Fibroblast of peridontal ligament (primary cell): ENCODE data around the gene TMEM236.

Experiments used
- DNase-seq: peaks from one replicate; pipeline ENCODE4 v3.0.0-alpha.2; 2010; ENCODE audit errors: extremely low read depth

The TMEM236 gene

DNA sequence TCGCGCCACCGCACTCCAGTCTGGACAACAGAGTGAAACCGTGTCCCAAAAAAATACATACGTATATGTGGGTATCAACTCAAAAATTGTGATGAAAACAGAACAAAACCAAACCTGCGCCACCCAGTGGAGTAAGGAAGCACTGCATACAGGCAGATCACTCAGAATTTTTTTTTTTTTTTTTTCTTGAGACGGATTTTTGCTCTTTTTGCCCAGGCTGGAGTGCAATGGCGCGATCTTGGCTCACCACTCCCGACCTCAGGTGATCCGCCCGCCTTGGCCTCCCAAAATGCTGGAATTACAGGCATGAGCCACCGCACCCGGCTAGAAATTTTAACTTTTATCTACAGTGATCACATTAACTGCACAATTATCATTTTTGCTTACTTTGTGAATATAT is 9.1 kb upstream of the TMEM236 start:
- DNase-seq: peak; percentile 78

DNA sequence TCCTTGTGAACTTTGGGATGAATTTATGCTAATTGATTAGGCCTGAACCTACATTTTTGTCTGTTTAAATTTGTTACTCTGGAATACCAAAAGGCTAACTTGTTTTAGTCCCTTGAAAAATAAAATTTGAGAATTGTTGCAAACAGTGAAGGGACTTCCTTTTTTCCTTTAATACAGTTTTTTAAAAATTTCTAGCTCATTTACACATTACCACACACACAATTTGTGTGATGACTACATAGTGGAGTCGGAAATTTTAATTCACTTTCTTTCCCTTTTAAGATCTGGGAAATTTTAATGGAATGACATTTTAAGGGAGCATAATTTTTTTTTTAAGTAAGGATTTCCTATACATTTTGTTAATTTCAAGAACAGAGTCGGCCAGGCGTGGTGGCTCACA is 8.6 kb upstream of the TMEM236 start:
- DNase-seq: no peak

DNA sequence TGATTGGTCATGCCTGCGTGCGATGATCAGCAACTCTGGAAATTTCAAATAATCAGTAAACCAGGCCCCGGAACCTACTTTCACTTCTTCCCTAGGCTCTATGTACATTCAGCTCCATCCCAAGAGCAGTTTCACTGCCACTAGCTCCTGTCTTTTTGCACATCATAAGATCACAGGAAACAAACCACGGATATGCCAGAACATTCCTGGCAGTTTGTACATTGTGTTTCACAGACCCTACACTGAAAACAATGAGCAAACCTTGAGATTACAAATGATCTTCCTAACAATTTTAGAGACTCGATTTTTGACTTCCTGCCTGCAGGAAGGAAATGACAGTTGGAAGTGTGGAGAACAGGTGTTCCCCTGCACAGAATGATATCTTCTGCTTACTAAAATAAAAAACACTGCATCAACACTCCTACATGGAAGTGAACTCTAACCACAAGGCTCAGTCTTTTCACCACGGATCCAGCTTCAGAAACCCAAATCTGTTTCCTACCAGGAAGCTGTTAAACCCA is 7.6 kb upstream of the TMEM236 start:
- DNase-seq: no peak

DNA sequence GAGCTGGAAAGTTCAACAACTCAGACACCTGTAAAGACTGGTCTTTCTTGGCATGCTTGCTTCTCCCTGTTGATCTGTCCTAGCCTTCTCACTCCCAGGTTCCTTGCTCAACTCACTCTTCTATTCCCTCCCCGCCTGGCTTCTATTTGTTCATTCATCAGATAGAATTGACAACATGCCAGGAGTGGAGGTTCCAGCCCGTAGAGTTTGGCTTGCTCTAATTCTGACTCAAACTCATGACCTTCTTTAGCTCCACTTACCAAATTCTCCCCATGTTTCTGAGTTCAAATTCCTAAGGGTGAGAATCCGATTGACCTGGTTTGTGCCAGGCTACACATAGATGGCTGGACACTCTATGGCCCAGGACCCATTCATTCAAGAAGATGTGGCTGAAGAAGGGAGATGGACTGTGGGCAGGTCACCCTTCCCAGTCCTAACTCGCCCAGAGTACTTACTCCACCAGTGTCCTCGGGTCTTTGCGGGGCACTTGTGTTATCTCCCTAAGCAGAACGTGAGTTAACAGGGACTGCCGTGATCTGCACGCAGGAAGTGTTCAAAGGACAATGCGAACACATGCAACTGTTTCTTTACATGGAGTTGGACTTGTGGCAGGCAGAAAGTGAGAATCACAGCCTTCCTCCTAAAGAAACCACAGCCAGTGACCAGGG is 4.0 kb upstream of the TMEM236 start:
- DNase-seq: peak; percentile 47

DNA sequence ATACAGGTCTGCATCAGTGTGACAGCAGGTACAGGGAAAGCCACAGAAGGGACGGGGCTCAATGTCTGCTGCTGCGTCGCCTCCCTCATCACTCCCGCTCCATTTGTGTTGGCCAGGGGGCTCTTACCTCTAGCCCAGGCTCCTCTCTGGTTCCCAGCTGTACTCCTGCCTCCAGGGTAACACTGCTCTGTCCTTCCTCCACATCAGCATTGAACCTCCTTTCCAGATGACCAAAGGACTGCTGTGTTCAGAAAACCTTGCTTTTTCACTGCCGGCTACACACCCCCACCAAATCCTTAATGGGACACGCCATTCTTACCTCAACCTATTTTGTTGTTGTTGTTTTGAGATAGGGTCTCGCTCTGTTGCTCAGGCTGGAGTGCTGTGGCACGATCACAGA is 2.1 kb upstream of the TMEM236 start:
- DNase-seq: no peak

DNA sequence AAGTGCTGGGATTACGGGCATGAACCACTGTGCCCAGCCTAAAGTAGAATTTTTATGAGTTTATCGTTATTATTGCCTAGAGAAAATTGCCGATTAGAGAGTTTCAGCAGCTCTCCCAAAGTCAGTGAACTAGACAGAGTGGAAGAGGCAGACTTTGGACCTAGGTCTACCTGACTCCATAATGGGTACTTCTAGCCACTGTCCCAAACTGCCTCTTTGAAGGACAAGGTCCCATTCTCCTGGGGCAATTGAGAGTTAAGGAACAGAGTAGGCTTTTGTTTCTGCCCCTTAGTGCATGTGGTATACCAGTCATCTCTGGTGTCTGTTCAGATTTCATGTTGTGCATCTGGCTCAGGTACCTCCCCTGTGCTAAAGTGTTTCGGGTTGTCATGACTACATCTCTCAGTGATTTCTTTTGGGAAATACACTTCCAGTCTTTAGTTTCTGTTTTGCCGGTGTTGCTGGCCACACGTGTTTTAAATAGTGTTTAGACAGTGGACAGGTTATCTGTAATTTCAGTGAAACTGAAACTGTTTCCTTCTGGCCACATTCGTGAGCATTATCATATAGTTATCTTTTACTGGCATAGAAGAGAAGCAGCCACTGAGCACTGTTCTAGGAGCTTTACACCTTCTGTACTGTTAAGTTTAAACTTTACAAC is 4.7 kb downstream of the TMEM236 start:
- DNase-seq: peak; percentile 38

DNA sequence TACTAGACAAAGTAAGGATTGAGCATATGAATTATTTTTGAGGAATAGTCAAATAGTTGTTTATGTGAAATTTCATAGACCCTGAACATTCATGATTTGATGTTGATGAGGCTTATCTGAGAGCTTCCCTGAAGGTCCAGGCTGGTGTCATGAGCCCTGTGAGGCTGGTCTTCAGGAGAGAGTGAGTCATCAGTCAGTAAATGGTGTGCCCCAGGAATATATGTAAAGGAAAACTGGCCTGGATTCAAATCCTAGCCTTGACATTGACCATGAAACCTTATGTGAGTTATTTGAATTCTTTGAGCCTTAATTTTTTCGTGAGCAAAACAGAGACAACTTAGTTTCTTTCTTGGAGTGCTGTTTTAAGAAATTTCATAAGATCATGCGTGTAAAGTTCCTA is 6.2 kb downstream of the TMEM236 start:
- no peak for DNase-seq

DNA sequence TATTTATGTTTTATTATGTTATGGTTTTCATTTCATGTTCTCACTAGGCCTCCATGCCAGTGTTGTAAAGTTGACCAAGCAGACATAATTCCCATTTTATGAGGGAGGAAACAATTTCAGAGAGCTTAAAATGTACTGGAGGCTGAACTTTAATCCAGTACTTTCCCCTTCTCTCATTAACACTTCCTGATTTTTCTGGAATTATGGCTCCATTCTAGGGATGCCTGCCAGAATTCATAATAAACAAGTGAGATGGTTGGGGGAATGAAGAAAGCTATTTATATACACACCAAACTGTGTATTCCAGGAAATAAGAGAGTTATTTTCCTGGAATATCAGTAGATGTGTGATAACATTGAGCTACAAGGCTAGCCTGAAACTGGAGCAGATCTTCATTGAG is 6.9 kb downstream of the TMEM236 start:
- no peak for DNase-seq

DNA sequence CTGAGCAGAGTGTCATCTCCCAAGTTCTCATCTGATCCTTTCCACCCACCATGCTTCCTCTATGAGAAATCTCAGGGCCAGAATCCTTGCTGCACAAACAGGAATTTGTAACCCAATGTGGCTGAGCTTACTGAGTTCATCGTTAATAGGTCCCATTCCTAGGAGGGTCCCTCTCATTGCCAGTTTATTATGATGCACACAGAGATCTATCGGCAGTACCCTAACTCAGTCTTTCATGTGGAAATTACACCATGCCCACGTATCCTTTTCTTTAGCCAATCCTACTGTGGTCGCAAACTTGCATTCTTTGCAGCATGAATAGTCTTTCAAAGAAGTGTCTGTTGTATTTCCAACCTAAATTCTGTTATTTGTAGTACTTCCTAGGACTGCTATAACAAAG is 12.1 kb downstream of the TMEM236 start:
- no peak for DNase-seq

DNA sequence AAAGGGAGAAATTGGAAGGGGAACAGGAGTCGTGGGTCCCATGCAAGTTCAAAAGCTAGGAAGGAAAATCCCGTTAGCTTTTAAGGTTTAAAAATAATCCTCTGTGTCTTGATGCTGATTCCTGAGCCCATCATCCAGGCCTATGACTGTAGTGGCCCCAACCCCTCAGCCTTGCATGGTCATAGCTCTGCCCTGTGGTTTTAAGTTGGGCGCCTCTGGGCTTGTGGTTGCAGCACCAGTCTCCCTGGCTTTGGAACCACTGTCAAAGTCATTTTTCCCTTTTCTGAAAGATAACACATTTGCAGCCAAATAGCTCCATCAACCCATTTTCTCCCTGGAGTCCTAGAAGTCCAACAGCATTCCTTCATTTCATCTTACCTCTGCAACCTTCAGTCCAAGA is 13.6 kb downstream of the TMEM236 start:
- DNase-seq: no peak

DNA sequence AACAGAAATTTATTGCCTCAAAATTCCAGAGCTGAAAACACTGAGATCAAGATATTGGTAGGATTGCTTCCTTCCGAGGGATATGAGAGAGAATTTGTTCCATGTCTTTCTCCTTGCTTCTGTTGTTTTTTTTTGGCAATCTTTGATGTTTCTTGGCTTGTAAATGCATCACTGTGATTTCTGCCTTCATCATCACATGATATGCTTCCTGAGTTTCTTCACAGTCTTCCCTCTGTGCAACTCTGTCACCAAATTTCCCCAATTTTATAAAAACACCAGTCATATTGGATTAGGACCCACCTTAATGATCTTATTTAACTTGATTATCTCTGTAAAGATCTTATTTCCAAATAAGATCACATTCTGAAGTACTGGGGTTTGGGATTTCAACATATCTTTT is 14.7 kb downstream of the TMEM236 start:
- DNase-seq: no peak

DNA sequence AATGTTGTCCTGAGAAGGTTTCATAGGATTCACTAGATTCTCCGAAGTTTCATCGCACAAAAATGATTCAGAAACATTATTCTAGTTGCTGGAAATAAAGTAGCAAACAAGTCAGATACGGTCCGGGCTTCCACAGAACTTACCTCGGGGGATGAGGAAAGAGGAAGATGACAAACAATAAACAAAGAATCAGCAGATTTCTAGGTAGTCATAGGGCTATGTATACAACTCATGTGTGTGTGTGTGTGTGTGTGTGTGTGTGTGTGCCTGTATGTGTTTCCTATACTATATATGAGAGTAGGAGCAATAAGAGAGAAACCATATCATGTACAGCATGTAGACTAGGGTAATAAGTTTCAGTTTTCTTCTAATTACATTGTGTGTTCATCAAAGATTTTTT is 16.5 kb downstream of the TMEM236 start:
- no peak for DNase-seq

DNA sequence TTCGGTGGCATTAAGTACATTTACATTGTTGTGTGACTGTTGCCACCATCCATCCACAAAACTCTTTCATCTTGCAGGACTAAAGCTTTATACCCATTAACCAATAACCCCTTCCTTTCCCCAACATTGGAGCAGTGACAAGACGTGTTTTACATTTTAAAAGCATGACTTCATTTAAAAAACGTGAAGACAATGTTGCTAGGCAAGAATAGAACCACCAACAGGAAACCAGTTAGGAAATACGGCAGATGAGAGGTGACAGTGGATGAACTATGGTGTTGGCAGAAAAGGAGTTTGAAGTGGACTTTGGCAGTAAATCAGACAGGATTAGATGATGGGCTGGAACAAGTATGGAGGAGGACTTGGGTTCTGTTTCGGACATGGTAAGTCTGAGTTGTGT is 17.0 kb downstream of the TMEM236 start:
- peak; percentile 45 for DNase-seq

DNA sequence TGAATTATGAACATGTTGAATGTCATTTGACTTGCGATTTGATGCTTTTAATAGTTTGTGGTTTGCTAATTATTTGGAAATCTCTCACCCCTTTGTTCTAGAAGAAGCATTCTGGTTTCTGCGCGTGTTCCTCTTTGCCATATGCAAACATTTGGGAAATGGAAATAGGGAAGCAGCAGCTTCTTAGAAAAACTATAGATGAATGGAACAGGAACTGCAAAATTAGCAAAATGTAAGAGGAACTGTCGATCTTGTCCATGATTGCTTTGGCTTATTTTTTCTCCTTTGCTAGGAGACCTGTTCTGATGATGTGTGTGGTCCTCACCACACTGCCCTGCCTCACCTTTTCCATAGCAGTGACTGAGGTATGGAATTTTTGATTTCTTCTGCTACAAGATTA is 19.0 kb downstream of the TMEM236 start:
- DNase-seq: no peak

DNA sequence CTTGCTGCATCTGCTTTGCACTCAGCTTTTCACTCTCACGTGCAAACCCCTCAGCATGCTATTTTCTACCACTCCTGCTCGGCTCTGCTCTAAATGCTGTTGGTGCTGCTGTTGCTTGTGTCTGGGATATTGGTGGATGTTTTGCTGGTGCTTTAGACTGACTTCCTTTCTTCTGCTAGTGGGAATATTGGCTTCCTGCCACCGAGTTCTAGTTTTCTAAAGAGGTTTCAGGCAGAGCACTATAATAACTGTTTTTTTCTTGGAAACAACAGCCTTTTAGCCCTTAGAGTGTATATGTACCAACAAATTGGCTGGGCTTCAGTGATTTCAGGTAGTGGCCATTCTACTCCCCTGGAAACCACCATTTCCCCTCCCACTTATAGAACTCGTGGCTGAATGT is 27.8 kb downstream of the TMEM236 start:
- DNase-seq: no peak

DNA sequence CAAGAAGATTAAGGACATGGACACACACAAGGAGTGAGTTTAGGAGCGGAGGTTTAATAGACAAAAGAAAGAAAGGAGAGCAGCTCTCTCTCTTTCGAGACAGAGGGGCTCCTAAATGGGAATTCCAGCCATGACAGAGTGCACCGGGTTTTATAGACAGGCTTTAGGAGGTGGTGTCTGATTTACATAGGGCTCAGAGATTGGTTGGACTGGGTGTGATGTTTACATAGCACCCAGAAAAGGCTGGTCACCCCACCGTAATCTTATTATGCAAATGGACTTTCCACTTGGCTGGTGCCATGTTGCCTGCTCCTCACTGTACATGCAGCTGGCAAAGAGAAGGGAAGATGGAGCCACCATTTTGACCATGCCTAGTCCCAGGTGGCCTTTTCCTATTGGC is 28.7 kb downstream of the TMEM236 start:
- no peak for DNase-seq

DNA sequence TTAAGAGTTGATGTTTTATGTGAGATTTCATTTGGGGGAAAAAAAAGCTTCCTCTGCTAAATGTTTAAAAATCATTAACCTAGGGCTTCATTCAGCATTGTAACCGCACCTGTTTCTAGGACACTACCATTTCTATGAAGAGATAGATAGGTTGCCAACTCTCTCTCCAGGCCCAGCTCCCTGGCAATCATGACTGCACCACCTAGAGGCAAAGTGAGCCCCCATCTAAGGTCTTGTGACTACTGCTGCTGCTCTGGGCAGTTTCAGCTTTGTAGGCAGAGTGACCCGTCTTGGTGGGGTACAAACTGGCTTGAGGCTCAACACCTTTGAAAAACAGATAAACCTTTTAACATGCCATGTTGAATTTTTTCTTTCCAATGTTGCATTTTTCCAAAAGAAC is 29.9 kb downstream of the TMEM236 start:
- no peak for DNase-seq

DNA sequence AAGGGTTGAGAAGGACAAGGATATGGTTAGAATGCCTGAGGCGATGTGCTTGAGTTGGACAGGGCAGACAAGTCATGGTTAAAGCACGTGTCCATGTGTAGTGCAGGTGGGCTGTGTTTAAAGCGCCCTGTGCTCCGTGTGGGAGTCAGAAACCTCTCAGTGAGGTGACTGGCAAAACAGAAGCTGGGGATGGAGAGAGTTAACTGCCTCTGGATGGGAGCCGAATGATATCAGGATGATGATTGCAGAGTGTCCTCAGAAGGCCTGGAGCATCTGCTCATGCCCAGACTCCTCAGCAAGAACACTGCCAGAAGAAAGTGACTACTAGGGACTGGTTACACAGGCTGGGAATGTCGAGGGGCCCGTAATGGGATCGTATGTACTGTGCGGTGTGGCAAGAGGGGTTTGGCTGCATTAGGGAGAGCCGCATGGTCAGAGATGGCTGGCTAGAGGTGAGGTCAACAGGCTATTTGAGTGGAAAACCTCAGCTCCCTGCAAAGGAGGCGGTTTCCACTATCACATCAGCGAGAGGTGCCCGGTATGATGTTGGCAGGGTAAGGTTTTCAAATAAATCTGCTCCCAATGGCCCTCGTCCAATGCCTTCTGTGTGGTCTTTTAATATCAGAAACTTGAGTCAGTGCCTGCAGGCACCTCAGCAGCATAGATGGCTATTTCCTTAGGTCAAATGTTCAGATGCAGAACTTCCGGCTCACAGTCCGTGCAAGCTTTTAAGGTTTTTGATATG is 31.1 kb downstream of the TMEM236 start:
- no peak for DNase-seq

DNA sequence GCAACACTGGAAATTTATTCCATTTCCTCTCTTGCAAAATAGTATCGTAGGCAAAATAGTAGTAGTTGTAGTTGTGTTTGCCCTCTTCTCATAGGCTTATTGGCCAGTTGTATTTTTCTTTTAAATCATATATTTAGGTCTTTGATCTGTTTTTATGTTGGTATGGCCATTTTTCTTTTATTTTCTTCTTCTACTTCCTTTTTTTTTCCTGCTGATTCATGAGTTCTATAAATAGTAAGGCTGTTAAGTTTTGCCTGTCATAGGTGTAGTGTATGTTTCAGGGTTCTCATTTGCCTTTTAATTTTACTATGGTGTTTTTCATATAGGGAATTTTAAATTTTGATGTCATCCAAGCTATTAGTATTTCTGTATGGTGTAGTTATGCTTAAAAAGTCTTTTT is 31.8 kb downstream of the TMEM236 start:
- DNase-seq: no peak

DNA sequence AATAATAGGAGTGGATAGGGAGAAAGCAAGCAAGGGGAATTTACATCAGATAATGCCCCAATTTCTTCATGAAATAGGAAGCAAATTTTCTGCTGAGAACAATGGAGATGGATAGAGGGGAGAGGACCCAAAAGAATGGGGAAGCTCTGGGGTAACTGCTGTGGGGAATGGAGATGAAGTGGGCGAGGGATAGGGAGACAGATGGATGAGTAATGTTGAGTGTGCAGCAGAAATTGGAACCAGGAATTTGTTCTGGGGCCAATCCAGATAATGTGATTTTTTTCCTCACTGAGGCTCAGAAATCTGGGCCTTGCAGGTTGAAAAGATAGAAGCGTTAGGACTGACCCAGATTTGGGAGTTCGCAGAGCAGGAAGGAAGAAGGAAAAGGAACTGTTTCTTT is 32.7 kb downstream of the TMEM236 start:
- DNase-seq: peak; percentile 51

DNA sequence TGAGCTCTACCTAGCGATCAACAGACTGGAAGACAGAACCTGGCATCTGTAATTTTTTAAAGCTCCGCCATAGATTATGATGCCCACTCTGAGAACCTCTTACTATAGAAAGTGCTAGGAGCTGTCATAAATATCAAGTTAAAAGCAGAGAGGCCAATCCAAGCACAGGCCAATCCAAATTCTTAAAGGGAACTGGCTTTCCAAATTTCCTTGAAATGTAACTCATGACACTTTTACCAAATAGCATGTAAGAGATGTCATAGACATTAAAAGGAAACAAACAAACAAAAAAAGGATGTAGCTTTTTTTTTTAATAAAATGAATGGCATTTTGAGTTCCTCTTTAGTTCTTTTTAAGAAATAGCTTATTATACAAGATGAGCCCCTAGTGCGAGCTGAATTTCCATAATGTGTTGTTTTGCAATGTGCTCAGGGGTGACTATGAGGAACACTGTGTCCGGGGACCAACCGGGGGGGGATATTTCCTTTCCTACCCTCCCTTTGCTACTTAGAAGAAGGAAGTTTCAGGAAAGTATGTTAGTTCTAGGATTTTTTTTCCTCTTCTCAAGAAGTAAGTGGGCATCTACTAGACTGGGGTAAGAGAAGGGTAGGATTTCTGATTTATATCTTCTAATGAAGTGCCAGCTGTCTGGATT is 33.4 kb downstream of the TMEM236 start:
- no peak for DNase-seq
